Islet of Langerhans (tissue), 1 donor: Measurements from ENCODE around the gene DKK3.

Experiments
- FAIRE-seq: peaks from one replicate; lab custom pipeline; 2011; peaks lifted over from hg19 to GRCh38; lab: Jason Lieb, UNC

The DKK3 gene

DNA sequence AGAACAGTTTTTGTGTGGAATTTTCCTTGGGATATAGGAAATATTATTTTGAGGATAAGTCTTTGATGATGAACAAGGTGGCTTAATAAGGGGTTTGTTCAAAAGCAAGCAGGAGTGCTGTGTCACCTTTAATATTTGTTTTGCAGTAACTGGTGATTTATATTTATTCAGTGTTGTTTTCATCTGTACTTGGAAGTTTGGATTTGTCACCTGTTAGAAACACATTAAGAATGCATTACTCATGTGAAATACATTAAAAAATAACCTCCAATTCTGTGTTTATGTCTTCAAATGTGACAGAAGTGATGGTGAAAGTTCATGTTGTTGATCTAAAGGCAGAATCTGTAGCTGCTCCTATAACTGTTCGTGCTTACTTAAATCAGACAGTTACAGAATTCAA, 70.5 kb downstream of the DKK3 start:
- FAIRE-seq = no peak

DNA sequence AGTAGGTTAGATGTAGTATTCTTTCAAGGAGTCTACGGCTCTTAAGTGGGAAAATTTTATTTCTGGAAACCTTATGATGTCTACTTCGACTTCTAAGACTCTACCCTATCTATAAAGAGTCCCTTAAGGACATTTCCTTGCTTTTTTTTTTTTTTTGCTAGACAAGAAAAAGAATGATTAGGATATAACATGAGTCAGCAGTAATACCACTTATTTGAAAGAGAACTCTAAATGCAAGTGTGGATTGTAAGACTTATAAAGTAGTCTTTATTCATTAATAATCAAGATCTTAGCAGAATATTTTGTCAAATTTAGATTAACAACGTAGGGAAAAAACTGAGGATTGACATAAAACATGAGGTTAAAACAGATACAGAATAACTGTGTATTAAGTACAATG, 71.0 kb downstream of the DKK3 start:
- peak; percentile 91 for FAIRE-seq

DNA sequence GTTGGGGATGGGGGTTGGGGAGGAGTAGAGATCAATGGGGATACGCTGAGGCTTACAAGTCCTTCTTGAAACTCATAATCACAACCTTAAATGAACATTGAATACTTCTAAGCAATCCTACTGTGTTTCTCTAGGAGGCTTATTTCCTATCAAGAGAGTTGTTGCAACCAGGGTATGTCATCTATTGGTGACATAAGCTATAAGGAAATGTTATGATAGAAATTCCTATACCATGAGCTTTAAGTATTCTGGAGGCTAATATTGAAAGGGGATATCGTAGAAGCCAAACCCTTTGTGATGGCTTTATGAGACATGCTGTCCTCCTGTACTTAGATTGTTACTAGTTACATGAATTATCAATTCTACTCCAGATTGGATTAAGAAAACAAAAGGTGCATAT, 72.9 kb downstream of the DKK3 start:
- no peak for FAIRE-seq

DNA sequence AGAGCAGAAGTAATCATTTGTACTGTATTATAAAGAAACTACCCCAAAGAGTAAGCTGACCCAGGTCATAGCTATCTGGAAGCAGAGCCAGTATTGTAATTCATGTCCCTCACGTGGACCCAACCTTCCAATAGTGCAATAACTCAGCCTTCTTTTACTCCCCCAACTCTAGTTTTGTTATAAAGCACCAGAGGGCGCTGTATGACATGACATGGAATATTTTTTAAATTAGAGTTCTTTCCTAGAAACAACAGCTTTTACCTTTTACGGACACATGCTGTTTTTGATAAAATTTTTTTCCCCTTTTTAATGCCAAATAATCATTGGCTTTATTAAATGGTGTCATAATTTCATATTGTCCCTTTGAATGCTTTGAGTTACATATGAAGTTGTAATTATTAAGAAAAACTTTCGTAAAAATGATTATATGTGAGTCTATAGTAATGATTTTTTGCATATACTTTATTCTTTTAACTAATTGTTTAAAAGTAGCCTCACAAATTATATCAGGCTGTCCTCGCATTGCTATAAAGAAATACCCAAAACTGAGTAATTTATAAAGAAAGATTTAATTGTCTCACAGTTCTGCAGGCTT, 76.9 kb downstream of the DKK3 start:
- peak; percentile 90 for FAIRE-seq

DNA sequence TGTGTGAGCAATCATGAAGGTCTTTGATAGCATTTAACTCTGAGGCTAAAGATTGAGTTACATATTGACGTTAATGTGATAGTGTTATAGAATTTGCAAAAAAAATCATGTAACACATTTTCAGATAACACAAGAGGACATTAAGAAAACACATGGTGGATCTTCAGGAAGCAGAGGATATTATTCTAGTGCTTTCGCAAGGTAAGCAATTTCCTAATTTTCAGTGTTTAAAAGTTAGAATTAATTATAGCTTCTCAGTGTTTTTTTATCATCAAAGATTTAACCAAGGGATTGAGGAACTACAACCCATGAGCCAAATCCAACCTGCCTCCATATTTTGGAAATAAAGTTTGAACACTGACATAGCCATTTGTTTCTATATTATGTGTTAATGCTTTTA, 78.5 kb downstream of the DKK3 start:
- FAIRE-seq = no peak

DNA sequence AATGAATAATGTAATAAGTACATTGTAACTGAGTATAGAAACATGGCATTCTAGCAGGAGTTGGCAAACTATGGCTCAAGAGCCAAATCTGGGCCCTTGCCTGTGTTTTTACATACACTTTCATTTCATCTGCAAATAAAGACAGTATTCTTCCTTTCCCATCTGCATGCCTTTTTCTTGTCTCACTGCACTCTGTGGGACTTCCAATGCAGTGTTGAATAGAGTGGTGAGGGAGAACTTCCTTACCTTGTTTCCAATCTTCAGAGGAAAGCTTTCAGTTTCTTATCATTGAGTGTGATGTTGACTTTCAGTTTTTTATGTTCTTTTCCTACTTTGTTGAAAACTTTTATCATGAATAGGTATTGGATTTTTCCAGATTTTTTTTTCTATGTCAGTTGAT, 84.6 kb downstream of the DKK3 start:
- no peak for FAIRE-seq

DNA sequence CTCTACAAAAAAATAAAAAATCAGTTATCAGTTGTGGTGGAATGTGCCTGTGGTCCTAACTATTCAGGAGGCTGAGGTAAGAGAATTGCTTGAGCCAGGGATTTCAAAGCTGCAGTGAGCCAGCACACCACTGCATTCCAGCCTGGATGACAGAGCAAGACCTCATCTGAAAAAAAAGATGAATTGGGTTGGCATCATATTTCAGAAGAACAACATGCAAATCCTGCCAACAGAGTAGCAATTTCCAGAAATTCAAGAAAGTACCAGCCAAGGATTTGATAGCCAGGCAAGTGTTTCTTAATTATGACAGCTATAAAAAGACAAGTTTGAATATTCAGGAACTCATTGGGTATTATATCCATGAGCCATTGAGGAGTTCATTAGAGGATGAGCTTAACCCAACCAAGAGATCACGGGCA, 91.4 kb downstream of the DKK3 start:
- no peak for FAIRE-seq

DNA sequence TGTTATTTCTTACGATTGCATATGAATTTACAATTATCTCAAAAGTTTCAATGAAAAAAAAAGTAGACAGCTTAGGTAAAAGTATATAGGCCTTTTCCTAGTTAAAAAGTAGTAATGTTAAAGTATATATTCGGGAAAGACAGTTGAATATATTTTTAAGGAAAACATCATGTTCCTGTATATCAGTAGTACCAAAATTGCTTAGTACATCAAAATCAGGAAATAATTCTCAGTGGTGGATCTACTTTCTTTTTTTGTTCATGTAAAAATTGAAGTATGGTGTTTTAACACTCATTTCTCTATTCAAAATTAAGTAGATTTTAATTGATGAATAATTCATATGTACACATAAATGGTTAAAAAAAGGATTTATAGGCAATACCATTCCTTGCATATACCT, 92.8 kb downstream of the DKK3 start:
- FAIRE-seq = no peak

DNA sequence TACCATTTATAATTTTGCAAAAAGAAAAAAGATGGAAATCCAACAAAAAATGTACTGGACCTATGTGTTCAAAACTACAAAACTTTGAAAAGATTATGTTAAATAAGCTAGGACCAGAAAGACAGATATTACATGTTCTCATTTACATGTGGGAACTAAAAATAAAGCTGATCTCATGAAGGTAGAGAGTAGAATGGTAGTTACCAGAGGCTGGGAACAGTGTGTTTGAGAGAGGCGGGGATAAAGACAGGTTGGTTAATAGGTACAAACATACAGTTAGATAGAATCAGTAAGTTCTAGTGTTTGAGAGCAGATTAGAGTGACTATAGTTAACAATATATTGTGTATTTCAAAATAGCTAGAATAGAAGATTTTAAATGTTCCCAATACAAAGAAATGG, 95.0 kb downstream of the DKK3 start:
- no peak for FAIRE-seq
